EH (cell line): ENCODE data around the gene ASF1B.

Experiments
- DNase-seq: peaks from one replicate; pipeline ENCODE4 v3.0.0-alpha.2; 2015; ENCODE audit warnings: low read depth

The ASF1B gene

DNA sequence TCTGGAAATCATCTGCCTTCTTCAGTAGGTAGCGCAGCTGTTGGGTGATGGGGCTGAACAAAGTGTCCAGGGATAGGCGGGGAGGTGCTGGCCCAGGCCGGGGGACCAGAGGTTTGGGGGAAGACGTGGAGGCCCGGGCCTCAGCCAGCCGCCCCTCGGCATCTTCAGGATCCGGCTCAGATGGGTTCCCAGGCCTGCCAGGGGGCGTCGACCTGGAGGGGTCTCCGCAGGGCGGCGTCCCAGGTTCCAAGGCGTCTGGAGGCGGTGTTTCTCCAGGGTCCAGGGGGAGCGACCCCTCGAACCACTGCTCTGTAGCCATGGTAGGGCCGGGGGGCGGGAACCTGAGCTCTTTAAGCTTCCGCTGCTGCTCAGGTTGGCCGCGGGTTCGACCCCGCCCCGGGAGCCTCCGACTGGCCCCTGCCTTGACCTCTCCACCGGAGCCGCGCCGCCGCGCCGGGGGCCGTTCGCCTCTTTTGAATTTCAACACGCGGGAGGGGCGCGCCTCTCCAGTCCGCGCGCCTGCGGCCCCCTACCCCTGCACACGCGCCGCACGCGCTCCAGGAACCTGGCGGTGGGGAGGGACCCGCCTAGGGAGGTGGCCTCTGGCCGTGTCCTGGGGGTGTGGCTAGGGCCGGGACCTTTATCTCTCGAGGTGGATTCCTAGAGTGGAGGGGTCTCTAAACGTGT lies 50.9 kb downstream of the ASF1B start, which contains the start of gene C19orf67:
Gene C19orf67 (minus strand): TSS at position 475 of the 687 bp plus-strand sequence. CDS start 156 bp downstream, at position 319.
- no peak for DNase-seq

DNA sequence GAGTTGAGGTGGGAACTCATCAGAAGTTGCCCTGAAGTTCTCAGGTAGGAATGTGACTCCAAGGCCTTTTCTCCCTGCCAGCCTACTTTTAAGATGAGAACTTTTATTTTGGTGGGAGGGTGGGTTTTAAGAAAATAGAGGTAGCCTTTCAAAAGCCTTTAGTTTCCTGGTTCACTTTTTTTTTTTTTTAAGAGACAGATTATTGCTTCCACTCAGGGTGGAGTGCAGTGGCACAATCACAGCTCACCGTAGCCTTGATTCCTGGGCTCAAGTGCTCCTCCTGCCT lies 53.8 kb downstream of the ASF1B start:
- DNase-seq: no peak

DNA sequence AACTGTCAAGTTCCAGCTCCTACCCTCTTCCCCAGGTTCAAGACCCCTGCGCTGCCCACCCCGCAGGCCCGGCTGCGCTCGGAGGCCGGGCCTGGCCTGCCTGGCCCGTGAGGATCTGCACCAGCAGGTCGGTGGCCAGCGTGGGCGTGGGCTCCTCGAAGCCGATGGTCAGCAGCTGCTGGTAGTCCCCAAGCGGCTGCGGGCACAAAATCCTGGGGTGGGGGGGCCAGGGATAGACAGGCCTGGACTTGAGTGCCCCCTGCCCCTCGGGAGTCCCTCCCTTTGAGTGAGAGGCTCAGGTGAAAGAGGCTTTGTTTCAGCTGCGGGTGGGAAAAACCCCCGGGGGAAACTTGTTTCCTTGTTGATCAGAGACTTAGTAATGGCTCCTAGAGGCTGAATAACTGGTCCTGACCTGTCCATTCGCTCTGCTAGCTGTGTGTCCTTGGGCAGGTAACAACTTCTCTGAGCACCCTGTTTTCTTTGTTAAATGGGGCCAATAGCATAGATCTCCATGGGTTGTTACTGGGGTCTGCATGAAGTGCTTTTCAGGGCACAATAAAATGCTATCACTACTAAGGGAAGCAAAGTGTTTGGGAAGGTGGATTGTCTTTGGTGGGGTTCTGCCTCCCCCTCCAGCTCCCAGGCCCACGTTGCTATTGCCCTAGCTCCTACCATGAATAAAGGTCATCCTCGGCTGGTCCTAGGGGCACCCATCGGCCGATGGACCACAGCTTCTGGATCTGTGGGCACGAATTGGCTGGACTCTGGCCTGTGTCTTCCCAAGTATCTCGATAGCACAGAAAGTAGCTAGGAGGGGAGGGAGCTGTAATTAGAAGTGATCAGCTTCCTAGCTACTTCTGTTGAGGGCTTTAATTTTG lies 54.4 kb downstream of the ASF1B start:
- no peak for DNase-seq

DNA sequence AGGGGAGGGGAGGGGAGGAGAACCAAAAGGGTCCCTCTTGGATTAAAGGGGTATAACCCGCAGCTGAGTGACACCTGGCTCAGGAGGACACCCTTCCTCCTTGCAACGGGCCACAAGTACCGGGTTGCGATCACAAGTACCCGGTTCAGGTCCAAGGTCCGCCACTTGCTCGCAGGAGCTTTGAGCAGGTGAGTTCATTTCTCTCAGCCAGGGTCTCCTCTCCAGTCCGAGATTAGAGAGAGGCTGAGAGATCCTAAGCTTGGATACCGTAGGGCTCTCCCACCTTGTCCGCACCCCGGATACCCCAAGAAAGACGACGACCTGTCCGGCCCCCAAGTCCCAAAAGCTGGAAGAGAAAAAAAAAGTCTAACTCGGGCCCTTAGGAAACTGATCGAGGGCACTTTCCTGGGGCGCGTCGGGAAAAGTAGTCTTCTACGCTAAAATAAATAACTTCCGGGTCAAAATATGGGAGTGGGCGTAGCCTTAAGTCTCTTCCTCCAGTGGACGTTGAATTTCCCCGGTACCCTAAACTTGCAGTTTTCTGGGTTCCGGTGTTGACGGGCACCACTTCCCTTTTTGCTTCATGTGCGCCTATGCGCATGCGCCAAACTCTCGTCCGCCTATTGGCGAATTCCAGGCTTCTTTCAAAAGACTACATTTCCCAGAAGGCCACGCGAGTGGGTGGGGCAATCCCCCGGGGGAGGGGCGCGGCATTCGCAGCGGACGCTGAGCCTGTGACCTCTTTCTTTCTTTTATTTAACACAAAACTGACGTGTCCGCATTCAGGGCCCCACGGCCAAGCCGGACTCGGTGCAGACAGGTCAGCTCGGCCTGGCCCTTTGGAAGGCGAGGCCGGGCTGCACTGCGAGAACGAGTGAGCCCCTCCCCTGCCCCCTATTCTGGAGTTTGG lies 55.2 kb downstream of the ASF1B start:
- peak; percentile 100 for DNase-seq

DNA sequence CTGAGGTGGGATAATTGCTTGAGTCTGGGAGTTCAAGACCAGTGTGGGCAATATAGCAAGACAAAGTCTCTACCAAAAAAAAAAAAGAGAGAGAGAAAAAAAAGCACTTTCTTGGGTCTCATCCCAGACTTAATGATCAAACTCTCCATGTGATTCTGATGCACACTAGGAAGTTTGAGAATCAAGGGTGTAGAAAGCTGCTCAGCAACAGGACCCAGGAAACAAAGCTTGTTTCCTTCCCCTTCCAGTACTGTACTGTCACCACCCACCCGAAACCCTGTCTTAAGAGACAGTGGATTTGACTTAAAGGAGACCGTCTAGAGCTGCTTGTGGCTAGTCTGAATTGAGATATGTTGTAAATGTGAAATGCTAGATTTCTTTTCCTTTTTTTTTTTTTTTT lies 58.0 kb downstream of the ASF1B start:
- DNase-seq: no peak

DNA sequence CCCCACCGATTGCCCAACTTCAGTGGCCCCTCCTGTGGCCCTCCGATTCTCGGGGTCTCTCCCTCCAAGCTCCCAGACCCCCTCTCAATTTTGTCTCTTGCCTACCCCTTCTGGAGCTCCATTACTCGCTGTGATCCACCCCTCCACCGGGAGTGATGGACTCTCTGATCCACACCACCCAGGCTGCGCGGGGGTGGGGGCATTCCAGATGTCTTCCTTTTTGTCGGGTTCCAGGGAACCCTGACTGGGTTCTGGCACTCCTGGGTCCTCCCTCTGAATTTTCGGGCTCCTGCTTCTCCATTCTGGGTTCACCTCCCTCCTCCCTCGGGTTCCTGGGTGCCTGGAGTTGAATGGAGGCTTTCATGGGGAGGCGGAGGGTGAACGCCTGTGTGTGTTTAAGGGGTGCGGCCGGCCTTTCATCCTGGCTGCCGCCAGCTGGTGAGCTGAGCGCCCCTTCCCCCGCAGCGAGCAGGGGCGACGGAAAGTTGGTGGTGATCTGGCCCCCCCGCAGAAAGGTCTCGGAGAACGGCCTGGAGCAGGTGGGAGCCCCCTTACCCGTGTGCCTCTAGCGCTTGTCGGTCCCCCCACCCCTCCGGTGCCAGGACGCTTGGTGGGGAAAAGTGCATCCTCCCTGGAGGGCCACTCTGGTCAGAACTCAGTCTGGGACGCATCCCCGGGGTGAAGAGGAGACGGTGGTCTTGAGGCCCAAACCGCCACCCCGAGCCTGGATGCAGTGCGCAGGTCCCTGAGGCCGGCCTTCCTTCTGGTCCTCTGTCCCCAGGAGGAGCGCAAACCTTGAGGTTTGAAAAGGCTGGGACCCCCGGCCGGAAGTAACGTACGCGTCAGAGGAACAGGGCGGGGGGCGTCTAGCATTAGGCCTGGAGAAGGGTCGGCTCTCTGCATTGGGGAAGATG lies 62.2 kb downstream of the ASF1B start:
- no peak for DNase-seq

DNA sequence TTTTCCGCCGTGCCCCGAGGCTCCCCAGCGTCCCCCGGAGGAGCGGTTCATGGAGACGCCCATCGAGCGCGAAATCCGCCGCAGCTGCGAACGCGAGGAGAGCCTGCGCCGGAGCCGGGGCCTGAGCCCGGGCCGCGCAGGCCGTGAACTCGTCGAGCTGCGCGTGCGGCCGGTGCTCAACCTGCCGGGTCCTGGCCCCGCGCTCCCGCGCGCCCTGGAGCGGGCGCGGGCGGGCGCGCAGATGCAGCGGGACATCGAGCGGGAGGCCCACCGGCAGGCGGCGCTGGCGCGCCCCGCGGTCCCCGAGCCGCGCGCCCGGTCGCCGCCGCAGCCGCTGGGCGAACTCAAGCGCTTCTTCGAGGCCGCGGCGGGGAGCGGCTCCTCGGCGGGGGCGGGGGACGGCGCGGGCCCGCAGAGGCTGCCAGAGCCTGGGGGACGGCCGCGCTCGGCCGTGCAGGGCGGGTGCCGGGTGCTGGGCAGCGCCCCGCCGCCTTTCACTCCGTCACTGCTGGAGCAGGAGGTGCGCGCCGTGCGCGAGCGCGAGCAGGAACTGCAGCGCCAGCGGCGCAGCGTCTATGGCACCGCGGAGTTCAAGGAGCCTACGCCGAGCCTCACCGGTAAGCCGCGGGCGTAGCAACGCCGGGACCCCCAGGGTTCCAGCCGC lies 63.0 kb downstream of the ASF1B start:
- peak; percentile 76 for DNase-seq

DNA sequence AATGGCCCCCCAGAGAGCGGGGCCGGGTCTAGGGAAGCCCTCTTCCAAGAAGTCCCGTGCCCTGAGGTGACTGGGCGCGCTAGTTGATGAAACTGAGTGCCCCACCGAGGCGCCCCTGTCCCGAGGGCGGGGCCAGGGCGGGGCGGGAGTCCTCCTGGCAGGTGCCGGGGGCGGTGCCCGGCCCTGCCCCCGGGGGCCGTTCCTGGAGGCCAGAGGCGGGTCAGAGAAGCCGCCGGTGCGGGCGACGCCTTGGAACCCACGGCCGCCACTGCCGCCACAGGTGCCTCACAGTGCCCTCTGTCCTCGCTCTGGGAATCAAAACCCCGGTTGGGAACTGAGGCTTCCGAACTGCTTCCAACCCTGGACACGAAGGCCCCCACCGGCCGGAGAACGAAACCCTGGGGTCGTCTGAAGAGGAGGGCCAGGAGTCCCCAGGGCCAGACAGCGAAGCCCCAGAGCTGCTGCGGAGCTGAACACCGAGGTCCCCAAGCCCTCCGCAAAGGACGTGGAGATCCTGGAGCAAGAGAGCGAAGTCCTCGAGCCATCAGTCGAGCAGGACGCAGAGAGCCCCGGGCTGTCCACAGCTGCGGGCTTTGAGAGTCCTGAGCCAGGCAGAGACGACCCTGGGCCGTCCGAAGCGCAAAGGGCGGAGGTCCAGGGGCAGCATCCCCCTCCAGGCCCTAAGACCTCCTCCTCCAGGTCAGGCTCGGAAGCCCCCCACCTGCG lies 63.7 kb downstream of the ASF1B start, which contains the start of gene MISP3:
Gene MISP3 (plus strand): TSS at position 252 of the 726 bp plus-strand sequence. CDS start 524 bp downstream, outside the sequence.
- DNase-seq: peak; percentile 43

DNA sequence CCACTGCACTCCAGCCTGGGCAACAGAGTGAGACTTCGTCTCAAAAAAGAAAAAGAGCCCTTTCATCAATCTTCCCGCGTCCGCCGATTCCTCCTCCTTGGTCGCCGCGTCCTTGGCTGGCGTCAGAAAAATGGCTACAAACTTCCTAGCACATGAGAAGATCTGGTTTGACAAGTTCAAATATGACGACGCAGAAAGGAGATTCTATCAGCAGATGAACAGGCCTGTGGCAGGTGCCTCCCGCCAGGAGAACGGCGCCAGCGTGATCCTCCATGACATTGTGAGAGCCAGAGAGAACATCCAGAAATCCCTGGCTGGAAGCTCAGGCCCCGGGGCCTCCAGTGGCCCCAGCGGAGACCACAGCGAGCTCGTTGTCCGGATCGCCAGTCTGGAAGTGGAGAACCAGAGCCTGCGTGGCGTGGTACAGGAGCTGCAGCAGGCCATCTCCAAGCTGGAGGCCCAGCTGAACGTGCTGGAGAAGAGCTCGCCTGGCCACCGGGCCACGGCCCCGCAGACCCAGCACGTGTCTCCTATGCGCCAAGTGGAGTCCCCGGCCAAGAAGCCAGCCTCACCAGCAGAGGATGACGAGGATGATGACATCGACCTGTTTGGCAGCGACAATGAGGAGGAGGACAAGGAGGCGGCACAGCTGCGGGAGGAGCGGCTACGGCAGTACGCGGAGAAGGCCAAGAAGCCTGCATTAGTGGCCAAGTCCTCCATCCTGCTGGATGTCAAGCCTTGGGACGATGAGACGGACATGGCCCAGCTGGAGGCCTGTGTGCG lies 65.9 kb downstream of the ASF1B start:
- DNase-seq: no peak
